Stimulated activated naive CD4-positive, alpha-beta T cell treated with Interleukin-2 at 50 U/mL for 16 hours (primary cell): ENCODE measurements around the gene ZBED5.

Experiments used
- DNase-seq: peaks from one replicate; lab custom pipeline; 2025; lab: John Stamatoyannopoulos, UW

Gene ZBED5

DNA sequence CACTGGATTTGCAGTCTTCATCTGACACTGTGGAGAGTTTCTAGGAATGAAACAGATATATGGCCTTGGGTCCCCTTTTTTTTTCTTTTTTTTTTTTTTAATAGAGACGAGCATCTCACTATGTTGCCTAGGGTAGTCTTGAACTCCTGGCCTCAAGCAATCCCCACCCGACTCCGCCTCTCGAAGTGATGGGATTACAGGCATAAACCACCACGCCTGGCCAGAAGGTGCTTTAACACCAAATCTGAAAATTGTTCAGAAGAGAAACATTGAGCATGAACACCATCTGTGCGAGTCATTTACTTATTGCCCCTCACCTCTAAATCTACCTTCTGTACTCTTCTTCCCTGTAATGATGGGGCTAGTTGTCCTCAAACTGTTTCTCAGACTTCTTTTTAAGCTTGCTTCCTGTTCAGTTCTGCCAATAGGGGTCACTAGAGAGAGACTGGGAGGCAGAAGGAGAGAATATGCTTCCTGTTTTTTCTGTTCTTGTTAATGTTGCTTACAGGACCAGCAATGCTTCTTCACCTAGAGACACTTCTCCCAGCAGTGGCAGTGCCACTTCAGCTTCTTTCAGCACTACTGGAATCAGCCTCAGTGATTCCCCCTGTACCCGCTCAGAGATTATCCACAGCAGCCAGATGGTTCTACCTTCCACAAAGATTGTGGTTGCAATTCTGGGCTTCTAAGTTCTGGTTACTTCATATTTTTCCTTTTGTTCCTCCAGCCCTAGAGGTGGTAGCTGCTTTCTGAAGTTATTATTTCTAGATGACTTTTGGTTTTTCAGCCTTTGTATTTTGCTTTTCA is 20.8 kb upstream of the ZBED5 start:
- DNase-seq = no peak

GRCh38 chr11:10876158-10876557 is 18.3 kb upstream of the ZBED5 start:
- DNase-seq = no peak

GRCh38 chr11:10875430-10876021 is 17.7 kb upstream of the ZBED5 start:
- DNase-seq = no peak

DNA sequence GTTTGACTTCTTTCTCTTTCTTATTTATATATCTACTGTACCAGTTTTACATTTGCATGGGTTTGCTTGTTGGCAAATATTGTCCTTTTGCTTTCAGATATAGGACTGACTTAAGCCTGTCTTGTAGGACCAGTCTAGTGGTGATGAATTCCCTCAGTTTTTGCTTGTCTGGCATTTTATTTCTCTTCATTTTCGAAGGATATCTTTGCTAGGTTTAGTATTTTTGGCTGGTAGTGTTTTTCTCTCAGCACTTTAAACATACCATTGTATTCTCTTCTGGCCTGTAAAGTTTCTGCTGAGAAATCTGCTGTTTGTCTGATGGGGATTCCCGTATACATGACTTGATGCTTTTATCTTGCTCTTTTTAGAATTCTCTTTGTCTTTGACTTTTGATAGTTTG is 14.2 kb upstream of the ZBED5 start:
- no peak for DNase-seq

- DNase-seq = no peak
These were observed 10.5 kb upstream of the ZBED5 start for GRCh38 chr11:10868352-10868751.

- no peak for DNase-seq
These were observed 9.1 kb upstream of the ZBED5 start for GRCh38 chr11:10866893-10867331.

GRCh38 chr11:10865837-10866270 is 8.0 kb upstream of the ZBED5 start:
- no peak for DNase-seq

DNA sequence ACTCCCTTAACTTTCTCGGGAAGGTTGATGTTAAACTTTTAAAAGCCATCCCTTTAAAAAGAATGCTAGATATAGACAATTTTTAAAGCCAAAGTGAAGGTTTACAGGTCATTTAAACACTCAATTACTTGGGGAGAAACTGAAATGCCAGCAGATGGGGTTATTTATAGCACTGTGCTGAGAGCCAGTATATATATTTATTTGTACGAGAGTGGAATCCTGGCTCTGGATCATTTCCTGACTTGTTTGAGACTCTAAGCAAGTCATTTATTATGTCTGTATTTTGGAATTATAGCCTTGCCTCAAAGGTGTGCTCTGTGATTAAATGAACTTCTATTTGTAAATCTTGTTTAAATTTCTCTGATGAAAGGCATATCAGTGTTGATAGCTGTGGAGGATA is 6.8 kb upstream of the ZBED5 start:
- no peak for DNase-seq

- DNase-seq = no peak
These were observed 4.6 kb upstream of the ZBED5 start for GRCh38 chr11:10862446-10862845.

DNA sequence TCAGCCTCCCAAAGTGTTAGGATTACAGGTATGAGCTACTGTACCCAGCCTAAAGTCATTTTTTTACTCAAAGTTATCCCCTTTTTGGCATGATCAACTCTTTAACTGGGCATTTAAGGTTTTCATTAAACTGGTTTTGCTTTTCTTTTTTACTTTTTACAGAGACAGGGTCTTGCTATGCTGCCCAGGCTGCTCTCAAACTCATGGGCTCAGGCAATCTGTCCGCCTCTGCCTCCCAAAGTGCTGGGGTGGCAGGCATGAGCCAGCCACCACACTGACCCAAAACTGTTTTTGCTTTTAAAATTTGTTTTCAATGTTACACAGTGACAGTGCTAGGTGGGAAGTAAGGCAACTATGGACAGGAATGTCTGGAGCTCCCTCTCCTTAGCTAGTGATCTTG is 3.9 kb upstream of the ZBED5 start:
- no peak for DNase-seq

DNA sequence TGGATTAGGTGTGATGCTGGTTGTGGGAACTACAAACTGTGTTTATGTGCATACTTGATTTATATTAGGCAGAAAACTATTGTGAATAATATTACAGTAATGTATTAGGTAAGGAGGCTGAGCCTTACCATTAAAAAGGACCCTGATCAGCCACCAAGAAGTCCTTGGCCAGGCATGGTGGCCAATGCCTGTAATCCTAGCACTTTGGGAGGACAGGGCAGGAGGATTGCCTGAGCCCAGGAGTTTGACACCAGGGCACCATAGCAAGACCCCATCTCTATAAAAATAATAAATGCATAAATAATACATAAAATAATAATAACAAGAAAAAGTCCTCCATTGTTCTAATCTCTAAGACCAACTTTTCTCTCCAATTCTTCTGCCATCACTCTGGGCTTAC is 3.2 kb upstream of the ZBED5 start:
- no peak for DNase-seq

DNA sequence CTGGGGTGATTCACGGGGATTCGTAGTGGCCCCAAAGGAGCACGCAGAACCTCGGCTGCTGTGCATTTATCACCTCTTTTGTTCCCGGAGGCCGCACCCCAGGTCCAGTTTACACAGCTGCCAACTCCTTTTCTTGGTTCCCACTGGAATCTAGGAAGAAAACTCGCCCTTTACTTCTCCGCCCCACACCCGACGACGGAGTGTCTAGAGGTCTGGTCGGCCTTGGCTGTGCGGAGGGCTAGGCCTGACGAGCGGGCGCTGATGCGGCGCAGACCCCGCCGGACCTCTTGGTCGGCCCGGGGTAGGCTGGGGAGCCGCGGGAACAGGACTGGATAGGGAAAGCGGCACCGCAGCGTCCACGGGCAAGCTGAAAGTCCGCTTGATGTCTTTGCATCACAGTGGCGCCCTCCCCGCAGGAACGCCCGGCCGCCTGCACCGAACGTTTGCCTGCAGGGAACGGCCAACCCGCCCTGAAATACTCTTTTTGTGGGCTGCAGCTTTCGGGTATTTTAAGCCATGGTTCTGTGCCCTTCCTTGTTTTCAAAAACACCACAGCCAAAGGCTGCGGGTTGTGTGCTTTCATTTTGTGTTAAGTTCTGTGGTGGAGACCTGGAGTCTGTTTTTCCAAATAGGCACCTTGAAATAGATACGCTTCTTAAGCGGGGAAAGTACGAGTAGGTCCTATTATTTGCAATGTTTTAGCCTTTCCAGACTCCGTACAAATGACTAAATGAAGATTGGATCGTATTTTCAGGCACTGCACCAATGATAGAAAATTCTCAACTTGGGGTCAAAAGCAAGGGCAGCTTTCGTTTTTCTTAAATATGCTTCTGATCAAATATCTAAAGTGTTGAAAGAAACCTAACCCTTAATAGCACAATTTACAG is 829 bp upstream of the ZBED5 start:
- peak; percentile 25 for DNase-seq

DNA sequence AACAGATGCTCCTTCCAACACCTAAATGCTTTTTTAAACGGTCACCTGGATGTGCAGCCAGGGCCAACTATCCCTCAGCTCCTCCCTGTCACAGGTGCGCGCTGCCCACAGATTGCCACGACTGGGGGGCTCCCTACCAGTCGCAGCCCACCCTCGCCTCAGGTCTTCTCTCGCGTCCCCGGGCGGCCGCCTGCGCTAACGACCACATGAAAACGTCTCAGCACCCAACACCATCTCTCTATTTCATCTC is 469 bp downstream of the ZBED5 start:
- no peak for DNase-seq

GRCh38 chr11:10856689-10857458 is 979 bp downstream of the ZBED5 start:
- no peak for DNase-seq

- no peak for DNase-seq
These were observed 2.6 kb downstream of the ZBED5 start for GRCh38 chr11:10855295-10855694.

GRCh38 chr11:10847960-10848860 is 9.6 kb downstream of the ZBED5 start:
- DNase-seq = no peak

- DNase-seq = no peak
These were observed 11.2 kb downstream of the ZBED5 start for GRCh38 chr11:10846660-10847059.

GRCh38 chr11:10845589-10845988 is 12.3 kb downstream of the ZBED5 start:
- DNase-seq = no peak

DNA sequence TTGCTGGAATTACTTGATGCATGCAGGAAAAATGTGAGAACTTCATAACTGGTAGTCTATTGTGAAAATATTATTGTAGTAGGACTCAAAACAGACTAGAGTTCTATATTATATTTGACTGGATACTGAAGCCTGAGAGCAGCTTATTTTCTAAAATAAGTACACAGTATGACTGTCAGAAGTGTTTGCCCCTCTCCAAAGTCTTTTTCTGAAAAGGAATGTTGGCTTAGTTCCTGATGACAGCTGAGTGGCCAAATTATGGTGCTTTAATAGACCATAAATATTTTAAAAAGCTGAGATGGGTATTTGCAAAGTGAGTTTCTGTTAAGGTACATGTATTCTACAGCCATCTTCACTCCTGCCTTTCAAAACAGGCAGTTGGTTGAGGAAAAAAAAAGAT is 13.1 kb downstream of the ZBED5 start:
- DNase-seq = no peak

DNA sequence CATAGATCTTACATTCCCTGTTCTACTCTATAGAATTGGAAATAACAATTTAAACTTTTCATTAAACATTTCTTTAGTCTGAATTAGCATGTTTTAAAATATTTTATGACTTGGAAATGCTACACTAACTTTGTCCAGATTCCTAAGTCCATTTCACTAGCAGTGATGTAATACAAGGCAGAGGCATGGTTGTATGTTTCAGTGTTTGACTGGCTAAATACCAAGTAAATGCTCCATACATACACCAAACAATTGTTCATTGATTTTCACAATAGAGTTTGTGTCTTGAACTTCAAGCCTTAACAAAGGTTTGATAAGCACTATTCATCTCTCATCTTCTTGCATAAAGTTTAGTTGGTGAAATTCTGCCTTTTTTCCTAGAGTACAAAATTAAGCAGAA is 13.5 kb downstream of the ZBED5 start:
- no peak for DNase-seq

DNA sequence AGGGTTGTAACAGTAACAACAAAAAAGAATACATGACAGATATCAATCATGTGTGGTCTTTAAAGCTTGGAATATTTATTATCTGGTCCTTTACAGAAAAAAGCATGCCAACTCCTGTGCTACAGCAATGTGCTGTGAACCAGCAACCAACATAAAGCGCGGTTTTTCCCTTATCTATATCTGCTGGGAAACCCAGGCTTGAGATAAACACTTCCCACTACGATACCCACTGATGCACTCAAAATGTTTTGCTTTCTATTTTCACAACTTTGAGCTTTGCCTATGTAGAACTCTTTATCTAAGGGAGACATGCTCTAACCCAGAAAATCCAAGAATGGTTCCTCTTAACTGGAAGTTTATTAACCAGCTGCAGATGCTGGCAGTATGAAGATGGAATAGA is 19.0 kb downstream of the ZBED5 start:
- DNase-seq = no peak
